ENCODE data around the gene APC. TPM values are rescaled to one million over a fixed set of nuclear protein-coding genes. Genes with fewer than 3 reads are reported as not detected.

APC gene
- total RNA-seq, 1 donor from 2014 or later: 53.9 TPM

DNA sequence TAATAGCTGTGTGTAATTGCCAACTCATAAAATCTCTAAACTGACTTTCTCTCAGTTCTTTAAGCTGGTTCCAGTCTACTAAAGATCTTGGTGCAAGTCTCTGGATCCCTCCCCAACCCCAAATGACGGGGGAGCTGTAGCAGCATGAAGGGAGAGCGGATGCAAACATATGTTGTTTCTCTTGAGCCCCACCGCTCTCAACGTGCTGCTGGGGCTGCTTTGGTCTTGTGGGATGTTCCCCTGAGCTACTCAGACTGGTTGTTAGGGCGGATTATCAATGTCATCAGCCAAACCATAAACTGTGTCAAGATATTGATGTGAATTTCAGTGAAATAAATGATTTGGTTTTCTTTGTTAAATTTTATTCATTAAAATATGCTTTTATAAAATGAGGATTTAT is 40.9 kb upstream of the APC start:
- no peak overlapping the region for H3K27ac Mint-ChIP-seq (ENCODE audit: unreplicated experiment)
- Histone ChIP-seq H3K79me2 (ENCODE audit: insufficient read depth, low read length) (no peaks in the 10 kb centered on the region), H3K4me3 (ENCODE audit: insufficient read depth, low read depth, low read length) (no peak overlapping the region), H3K9me3 (ENCODE audit: insufficient read depth, low read depth, low read length) (no peaks in the 10 kb centered on the region), H3K36me3 (ENCODE audit: insufficient read depth, low read length) (no peaks in the 10 kb centered on the region), H3K4me2 (ENCODE audit: low read length) (no peak overlapping the region), H3K4me1 (ENCODE audit: insufficient read depth, low read length) (no peaks in the 10 kb centered on the region), H3K9ac (ENCODE audit: low read length) (no peak overlapping the region), H3K27me3 (ENCODE audit: insufficient read depth, low read length) (no peaks in the 10 kb centered on the region), H3K27ac (ENCODE audit: low read depth, low read length) (no peak overlapping the region), H4K20me1 (ENCODE audit: insufficient read depth, low read length) (no peaks in the 10 kb centered on the region), H2AFZ (ENCODE audit: low read depth, low read length) (no peak overlapping the region)
- FAIRE-seq (no peak), DNase-seq (ENCODE audit: low read depth) (no peak)
- no peaks in the 10 kb centered on the region for H3K9me3 Mint-ChIP-seq (ENCODE audit: unreplicated experiment)
- H3K4me3 Mint-ChIP-seq (ENCODE audit: unreplicated experiment): no peak overlapping the region
- no peaks in the 10 kb centered on the region for H3K36me3 Mint-ChIP-seq (ENCODE audit: low read depth, unreplicated experiment)
- TF ChIP-seq, protein P1, sequence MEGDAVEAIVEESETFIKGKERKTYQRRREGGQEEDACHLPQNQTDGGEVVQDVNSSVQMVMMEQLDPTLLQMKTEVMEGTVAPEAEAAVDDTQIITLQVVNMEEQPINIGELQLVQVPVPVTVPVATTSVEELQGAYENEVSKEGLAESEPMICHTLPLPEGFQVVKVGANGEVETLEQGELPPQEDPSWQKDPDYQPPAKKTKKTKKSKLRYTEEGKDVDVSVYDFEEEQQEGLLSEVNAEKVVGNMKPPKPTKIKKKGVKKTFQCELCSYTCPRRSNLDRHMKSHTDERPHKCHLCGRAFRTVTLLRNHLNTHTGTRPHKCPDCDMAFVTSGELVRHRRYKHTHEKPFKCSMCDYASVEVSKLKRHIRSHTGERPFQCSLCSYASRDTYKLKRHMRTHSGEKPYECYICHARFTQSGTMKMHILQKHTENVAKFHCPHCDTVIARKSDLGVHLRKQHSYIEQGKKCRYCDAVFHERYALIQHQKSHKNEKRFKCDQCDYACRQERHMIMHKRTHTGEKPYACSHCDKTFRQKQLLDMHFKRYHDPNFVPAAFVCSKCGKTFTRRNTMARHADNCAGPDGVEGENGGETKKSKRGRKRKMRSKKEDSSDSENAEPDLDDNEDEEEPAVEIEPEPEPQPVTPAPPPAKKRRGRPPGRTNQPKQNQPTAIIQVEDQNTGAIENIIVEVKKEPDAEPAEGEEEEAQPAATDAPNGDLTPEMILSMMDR (IDR thresholded peaks at IDR 0.05; ENCODE audit: insufficient read depth, low read depth, low read length): no peak
- no peak for TF ChIP-seq EZH2 (IDR thresholded peaks at IDR 0.05; ENCODE audit: insufficient read depth, low read length)
- H3K4me1 Mint-ChIP-seq (ENCODE audit: low read depth, unreplicated experiment): peaks cover 21% of the 10 kb centered on the region
- H3K27me3 Mint-ChIP-seq (ENCODE audit: low read depth, unreplicated experiment): no peaks in the 10 kb centered on the region

DNA sequence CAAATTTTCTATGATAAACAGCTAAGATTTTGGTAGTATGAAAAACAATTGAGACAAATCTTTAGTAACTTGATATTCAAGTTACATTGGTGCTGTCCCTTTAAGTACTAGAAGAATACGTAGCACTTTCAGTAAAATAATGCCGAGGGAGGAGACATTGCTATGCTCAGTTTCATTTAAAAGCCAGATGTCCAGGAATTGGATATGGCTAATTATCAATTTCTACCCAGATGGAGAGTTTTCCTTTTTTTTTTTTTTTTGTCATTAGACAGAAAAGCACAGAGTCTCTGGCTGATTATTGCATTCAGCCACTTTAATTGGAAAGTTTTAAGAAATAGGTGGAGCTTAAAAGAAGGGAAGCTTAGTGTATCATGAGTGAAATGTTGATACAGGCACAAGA is 40.4 kb upstream of the APC start:
- Histone ChIP-seq H3K4me1 (ENCODE audit: insufficient read depth, low read length) (no peaks in the 10 kb centered on the region), H2AFZ (ENCODE audit: low read depth, low read length) (no peak overlapping the region), H3K27ac (ENCODE audit: low read depth, low read length) (no peak overlapping the region), H3K4me3 (ENCODE audit: insufficient read depth, low read depth, low read length) (no peak overlapping the region), H3K4me2 (ENCODE audit: low read length) (peak overlapping the region; percentile 6), H3K79me2 (ENCODE audit: insufficient read depth, low read length) (no peaks in the 10 kb centered on the region), H3K9ac (ENCODE audit: low read length) (no peak overlapping the region), H4K20me1 (ENCODE audit: insufficient read depth, low read length) (no peaks in the 10 kb centered on the region), H3K36me3 (ENCODE audit: insufficient read depth, low read length) (no peaks in the 10 kb centered on the region), H3K27me3 (ENCODE audit: insufficient read depth, low read length) (no peaks in the 10 kb centered on the region), H3K9me3 (ENCODE audit: insufficient read depth, low read depth, low read length) (no peaks in the 10 kb centered on the region)
- no peak overlapping the region for H3K4me3 Mint-ChIP-seq (ENCODE audit: unreplicated experiment)
- no peaks in the 10 kb centered on the region for H3K9me3 Mint-ChIP-seq (ENCODE audit: unreplicated experiment)
- H3K27me3 Mint-ChIP-seq (ENCODE audit: low read depth, unreplicated experiment): no peaks in the 10 kb centered on the region
- H3K27ac Mint-ChIP-seq (ENCODE audit: unreplicated experiment): no peak overlapping the region
- DNase-seq (ENCODE audit: low read depth) (no peak), FAIRE-seq (no peak)
- no peaks in the 10 kb centered on the region for H3K36me3 Mint-ChIP-seq (ENCODE audit: low read depth, unreplicated experiment)
- H3K4me1 Mint-ChIP-seq (ENCODE audit: low read depth, unreplicated experiment): peaks cover 21% of the 10 kb centered on the region
- TF ChIP-seq, protein P1 (IDR thresholded peaks at IDR 0.05; ENCODE audit: insufficient read depth, low read depth, low read length): no peak
- TF ChIP-seq EZH2 (IDR thresholded peaks at IDR 0.05; ENCODE audit: insufficient read depth, low read length): no peak

DNA sequence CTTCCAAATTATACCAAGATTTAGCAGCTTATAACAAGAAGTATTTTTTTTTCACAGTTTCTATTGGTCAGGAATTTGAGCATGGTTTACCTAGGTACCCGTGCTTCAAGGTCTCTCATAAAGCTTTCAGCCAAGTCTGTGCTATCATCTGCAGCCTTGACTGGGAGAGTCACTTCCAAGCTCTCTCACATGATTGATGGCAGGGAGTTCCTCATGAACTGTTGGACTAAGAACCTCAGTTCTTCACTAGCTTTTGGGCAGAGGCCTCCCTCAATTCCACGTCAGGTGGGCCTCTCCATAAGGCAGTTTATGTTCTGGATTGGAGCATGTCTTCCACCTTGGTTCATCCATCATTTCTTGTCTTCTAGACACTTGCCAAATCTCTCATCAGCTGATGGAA is 39.9 kb upstream of the APC start:
- H2AFZ ChIP-seq (ENCODE audit: low read depth, low read length): no peak overlapping the region
- H3K36me3 Mint-ChIP-seq (ENCODE audit: low read depth, unreplicated experiment): no peaks in the 10 kb centered on the region
- no peaks in the 10 kb centered on the region for H3K9me3 ChIP-seq (ENCODE audit: insufficient read depth, low read depth, low read length)
- no peak overlapping the region for H3K9ac ChIP-seq (ENCODE audit: low read length)
- no peaks in the 10 kb centered on the region for H3K4me1 ChIP-seq (ENCODE audit: insufficient read depth, low read length)
- DNase-seq (ENCODE audit: low read depth) (no peak), FAIRE-seq (no peak)
- no peaks in the 10 kb centered on the region for H3K79me2 ChIP-seq (ENCODE audit: insufficient read depth, low read length)
- peaks cover 18% of the 10 kb centered on the region for H3K4me1 Mint-ChIP-seq (ENCODE audit: low read depth, unreplicated experiment)
- H3K36me3 ChIP-seq (ENCODE audit: insufficient read depth, low read length): no peaks in the 10 kb centered on the region
- H4K20me1 ChIP-seq (ENCODE audit: insufficient read depth, low read length): no peaks in the 10 kb centered on the region
- no peak overlapping the region for H3K27ac ChIP-seq (ENCODE audit: low read depth, low read length)
- H3K4me3 Mint-ChIP-seq (ENCODE audit: unreplicated experiment): no peak overlapping the region
- no peaks in the 10 kb centered on the region for H3K27me3 ChIP-seq (ENCODE audit: insufficient read depth, low read length)
- no peak overlapping the region for H3K4me2 ChIP-seq (ENCODE audit: low read length)
- H3K9me3 Mint-ChIP-seq (ENCODE audit: unreplicated experiment): no peaks in the 10 kb centered on the region
- no peaks in the 10 kb centered on the region for H3K27me3 Mint-ChIP-seq (ENCODE audit: low read depth, unreplicated experiment)
- H3K27ac Mint-ChIP-seq (ENCODE audit: unreplicated experiment): no peak overlapping the region
- TF ChIP-seq, protein P1 (IDR thresholded peaks at IDR 0.05; ENCODE audit: insufficient read depth, low read depth, low read length): no peak
- H3K4me3 ChIP-seq (ENCODE audit: insufficient read depth, low read depth, low read length): no peak overlapping the region

Data from astrocyte (in vitro differentiated cells and primary cell).